Islet precursor cell (in vitro differentiated cells): ENCODE data around the gene SLC25A22.

Experiments used
- DNase-seq: peaks from one replicate; pipeline ENCODE4 v3.0.0-alpha.2; 2018

The SLC25A22 gene

GRCh38 chr11:802693-803466, 4.8 kb upstream of the SLC25A22 start:
- DNase-seq, result no peak

- no peak for DNase-seq
Observed at GRCh38 chr11:802018-802617, 4.0 kb upstream of the SLC25A22 start.

- DNase-seq, result no peak
Observed at GRCh38 chr11:801097-801780, 3.2 kb upstream of the SLC25A22 start.

GRCh38 chr11:800473-800872, 2.4 kb upstream of the SLC25A22 start:
- no peak for DNase-seq

GRCh38 chr11:799641-800316, 1.7 kb upstream of the SLC25A22 start:
- no peak for DNase-seq

- peak; percentile 83 for DNase-seq
Observed at GRCh38 chr11:797296-798092, 587 bp downstream of the SLC25A22 start.

GRCh38 chr11:796565-797295, 1.4 kb downstream of the SLC25A22 start:
- no peak for DNase-seq

- peak; percentile 89 for DNase-seq
Observed at GRCh38 chr11:795634-796564, 2.2 kb downstream of the SLC25A22 start.

- no peak for DNase-seq
Observed at GRCh38 chr11:794766-795633, 3.1 kb downstream of the SLC25A22 start.

GRCh38 chr11:794013-794765, 3.9 kb downstream of the SLC25A22 start:
- no peak for DNase-seq

- no peak for DNase-seq
Observed at GRCh38 chr11:793556-793955, 4.5 kb downstream of the SLC25A22 start.

- no peak for DNase-seq
Observed at GRCh38 chr11:792873-793272, 5.2 kb downstream of the SLC25A22 start.

GRCh38 chr11:792535-792821, 5.6 kb downstream of the SLC25A22 start:
- no peak for DNase-seq

- no peak for DNase-seq
Observed at GRCh38 chr11:791658-792534, 6.2 kb downstream of the SLC25A22 start.

- DNase-seq, result no peak
Observed at GRCh38 chr11:790721-791564, 7.1 kb downstream of the SLC25A22 start.

- DNase-seq, result no peak
Observed at GRCh38 chr11:789943-790342, 8.1 kb downstream of the SLC25A22 start, which contains the start of gene CEND1. CEND1 (minus strand) TSS chr11:790090; CDS start chr11:788576, 1,514 bp downstream.
